ENCODE data around the gene B4GALT5.

B4GALT5 gene

GRCh38 chr20:49587111-49587570 lies 126.5 kb downstream of the B4GALT5 start:
- Histone ChIP-seq H3K9ac (ENCODE audit: low read depth in 1 of 2, low read length in 2 of 2) (no peak overlapping the region), H3K9me3 (ENCODE audit: control insufficient read depth in 1 of 2, low read length in 2 of 2) (peaks cover 3 to 5% of the 10 kb centered on the region in 2 donors), H3K27ac (ENCODE audit: low read depth, low read length) (no peak overlapping the region), H3K4me3 (ENCODE audit: low read depth in 1 of 2, low read length in 2 of 2) (no peak overlapping the region), H3K4me1 (ENCODE audit: control insufficient read depth in 1 of 2, insufficient read depth in 2 of 2, low read length in 2 of 2) (peaks cover 23 to 25% of the 10 kb centered on the region in 2 donors), H3K36me3 (ENCODE audit: control insufficient read depth in 1 of 2, insufficient read depth in 2 of 2, low read length in 2 of 2) (no peaks in the 10 kb centered on the region), H3K27me3 (ENCODE audit: control insufficient read depth in 1 of 2, insufficient read depth in 2 of 2, low read length in 2 of 2) (peaks cover 0 to 3% of the 10 kb centered on the region in 2 donors)

- Histone ChIP-seq H3K9me3 (ENCODE audit: control insufficient read depth in 1 of 2, low read length in 2 of 2) (peaks cover 3 to 5% of the 10 kb centered on the region in 2 donors), H3K36me3 (ENCODE audit: control insufficient read depth in 1 of 2, insufficient read depth in 2 of 2, low read length in 2 of 2) (no peaks in the 10 kb centered on the region), H3K27ac (ENCODE audit: low read depth, low read length) (no peak overlapping the region), H3K9ac (ENCODE audit: low read depth in 1 of 2, low read length in 2 of 2) (no peak overlapping the region), H3K4me1 (ENCODE audit: control insufficient read depth in 1 of 2, insufficient read depth in 2 of 2, low read length in 2 of 2) (peaks cover 19 to 22% of the 10 kb centered on the region in 2 donors), H3K27me3 (ENCODE audit: control insufficient read depth in 1 of 2, insufficient read depth in 2 of 2, low read length in 2 of 2) (peaks cover 0 to 3% of the 10 kb centered on the region in 2 donors), H3K4me3 (ENCODE audit: low read depth in 1 of 2, low read length in 2 of 2) (no peak overlapping the region)
Observed at GRCh38 chr20:49585585-49586245, 128.0 kb downstream of the B4GALT5 start.

GRCh38 chr20:49584418-49585382 lies 129.0 kb downstream of the B4GALT5 start:
- Histone ChIP-seq H3K4me3 (ENCODE audit: low read depth in 1 of 2, low read length in 2 of 2) (peak overlapping the region in 1 of 2 donors; percentile 17), H3K27ac (ENCODE audit: low read depth, low read length) (no peak overlapping the region)

GRCh38 chr20:49583669-49584417 lies 129.8 kb downstream of the B4GALT5 start:
- H3K27ac ChIP-seq (ENCODE audit: low read depth, low read length): peak overlapping the region; percentile 40
- H3K4me3 ChIP-seq (ENCODE audit: low read depth in 1 of 2, low read length in 2 of 2): peak overlapping the region in 1 of 2 donors; percentile 17

More at GRCh38 chr20:49584418-49585382, 129.0 kb downstream of the B4GALT5 start:
- Histone ChIP-seq H3K9ac (ENCODE audit: low read depth in 1 of 2, low read length in 2 of 2) (no peak overlapping the region), H3K36me3 (ENCODE audit: control insufficient read depth in 1 of 2, insufficient read depth in 2 of 2, low read length in 2 of 2) (no peaks in the 10 kb centered on the region), H3K4me1 (ENCODE audit: control insufficient read depth in 1 of 2, insufficient read depth in 2 of 2, low read length in 2 of 2) (peaks cover 19 to 22% of the 10 kb centered on the region in 2 donors), H3K9me3 (ENCODE audit: control insufficient read depth in 1 of 2, low read length in 2 of 2) (peaks cover 3 to 5% of the 10 kb centered on the region in 2 donors), H3K27me3 (ENCODE audit: control insufficient read depth in 1 of 2, insufficient read depth in 2 of 2, low read length in 2 of 2) (peaks cover 0 to 3% of the 10 kb centered on the region in 2 donors)

GRCh38 chr20:49583343-49583668 lies 130.4 kb downstream of the B4GALT5 start:
- H3K36me3 ChIP-seq (ENCODE audit: control insufficient read depth in 1 of 2, insufficient read depth in 2 of 2, low read length in 2 of 2): no peaks in the 10 kb centered on the region
- H3K27ac ChIP-seq (ENCODE audit: low read depth, low read length): no peak overlapping the region
- no peak overlapping the region for H3K9ac ChIP-seq (ENCODE audit: low read depth in 1 of 2, low read length in 2 of 2)
- peaks cover 19 to 22% of the 10 kb centered on the region in 2 donors for H3K4me1 ChIP-seq (ENCODE audit: control insufficient read depth in 1 of 2, insufficient read depth in 2 of 2, low read length in 2 of 2)
- peaks cover 0 to 3% of the 10 kb centered on the region in 2 donors for H3K27me3 ChIP-seq (ENCODE audit: control insufficient read depth in 1 of 2, insufficient read depth in 2 of 2, low read length in 2 of 2)
- no peak overlapping the region for H3K4me3 ChIP-seq (ENCODE audit: low read depth in 1 of 2, low read length in 2 of 2)
- H3K9me3 ChIP-seq (ENCODE audit: control insufficient read depth in 1 of 2, low read length in 2 of 2): peaks cover 3 to 5% of the 10 kb centered on the region in 2 donors

More at GRCh38 chr20:49583669-49584417, 129.8 kb downstream of the B4GALT5 start:
- peaks cover 0 to 3% of the 10 kb centered on the region in 2 donors for H3K27me3 ChIP-seq (ENCODE audit: control insufficient read depth in 1 of 2, insufficient read depth in 2 of 2, low read length in 2 of 2)
- peaks cover 3 to 5% of the 10 kb centered on the region in 2 donors for H3K9me3 ChIP-seq (ENCODE audit: control insufficient read depth in 1 of 2, low read length in 2 of 2)
- H3K36me3 ChIP-seq (ENCODE audit: control insufficient read depth in 1 of 2, insufficient read depth in 2 of 2, low read length in 2 of 2): no peaks in the 10 kb centered on the region
- peak overlapping the region in 1 of 2 donors; percentile 40 for H3K9ac ChIP-seq (ENCODE audit: low read depth in 1 of 2, low read length in 2 of 2)
- peaks cover 19 to 22% of the 10 kb centered on the region in 2 donors for H3K4me1 ChIP-seq (ENCODE audit: control insufficient read depth in 1 of 2, insufficient read depth in 2 of 2, low read length in 2 of 2)
